K562 (cell line): Measurements from ENCODE around the gene BRD3OS.

ENCODE experiments used
- CTCF ChIP-seq, 3 experiments: IDR thresholded peaks in 2 of 3; conservative IDR thresholded peaks in 1 of 3; 2 replicates each; pipeline ENCODE4 v1.5.1; 2011 to 2012; ENCODE audit warnings: low read length in 3 of 3, mild to moderate bottlenecking in 3 of 3, control low read depth in 2 of 3, improper control_type of control experiment in 1 of 3, inconsistent platforms in 1 of 3, low read depth in 1 of 3, mixed read lengths in 1 of 3, moderate library complexity in 1 of 3; ENCODE audit not compliant: insufficient read depth in 2 of 3
- ESRRA ChIP-seq: fragments of 450-650 bp; IDR thresholded peaks from 2 replicates; pipeline ENCODE4 v1.6.1; 2014; ENCODE audit warnings: low read depth, mild to moderate bottlenecking, moderate library complexity, borderline replicate concordance
- MLLT1 ChIP-seq, 2 experiments: fragments of 450-650 bp; IDR thresholded peaks; 2 replicates each; pipeline ENCODE4 v1.6.1; 2016
- SMC3 ChIP-seq: conservative IDR thresholded peaks from 2 replicates; pipeline ENCODE4 v1.6.1; 2011; ENCODE audit warnings: low read depth, low read length, improper control_type of control experiment; ENCODE audit not compliant: insufficient read depth
- ZNF277 ChIP-seq: fragments of 250-450 bp; sonication (Bioruptor Pico); IDR thresholded peaks from 2 replicates; pipeline ENCODE4 v1.8.0; 2022; ENCODE audit warnings: inconsistent platforms, mild to moderate bottlenecking, moderate library complexity, borderline replicate concordance
- ZNF395 ChIP-seq: fragments of 200-800 bp; sonication (Bioruptor generic); IDR thresholded peaks from 2 replicates; pipeline ENCODE4 v1.6.1; 2017; ENCODE audit warnings: missing genetic modification characterization, missing compliant biosample characterization
- ZNF512 ChIP-seq: IDR thresholded peaks from 2 replicates; pipeline ENCODE4 v1.6.1; 2016; ENCODE audit warnings: missing genetic modification characterization, missing compliant biosample characterization
- ZNF766 ChIP-seq: fragments of 200-800 bp; sonication (Bioruptor generic); conservative IDR thresholded peaks from 2 replicates; pipeline ENCODE4 v1.6.1; 2016; ENCODE audit warnings: missing genetic modification characterization, missing compliant biosample characterization

GRCh38 chr9:133999851-134000265 lies 25.4 kb upstream of the BRD3OS start:
- no peak for TF ChIP-seq ESRRA
- no peak for TF ChIP-seq CTCF (IDR thresholded peaks at IDR 0.05 in 2 of 3, conservative IDR thresholded peaks at IDR 0.05 in 1 of 3; ENCODE audit: insufficient read depth in 2 of 3, low read depth in 1 of 3, low read length in 3 of 3)
- no peak for TF ChIP-seq ZNF766 (CRISPR knock-in tag)
- TF ChIP-seq SMC3: no peak
- TF ChIP-seq ZNF395 (CRISPR knock-in tag): no peak
- TF ChIP-seq ZNF512 (tag): no peak
- no peak for TF ChIP-seq ZNF277 (CRISPR knock-in tag)
- no peak for TF ChIP-seq MLLT1 (IDR thresholded peaks at IDR 0.05)
